HepG2 (cell line): Measurements from ENCODE around the gene DND1. TPM values are rescaled to one million over a fixed set of nuclear protein-coding genes. Genes with fewer than 3 reads are reported as not detected.
A peak's percentile ranks its signal among the peaks of the same experiment; 100 is the strongest.

ENCODE experiments used
- ERF ChIP-seq: IDR thresholded peaks from 2 replicates; pipeline ENCODE4 v1.6.1; 2018; ENCODE audit warnings: missing biosample characterization, missing genetic modification reagents
- GATA4 ChIP-seq: sonication (generic); IDR thresholded peaks from 2 replicates; pipeline ENCODE4 v1.6.1; 2016; ENCODE audit warnings: antibody characterized with exemption, low read depth, borderline replicate concordance
- KDM6A ChIP-seq: IDR thresholded peaks from 2 replicates; pipeline ENCODE4 v1.6.1; 2016; ENCODE audit warnings: low read depth
- MATR3 ChIP-seq: sonication (generic); formaldehyde crosslinking; IDR thresholded peaks from 2 replicates; pipeline ENCODE4 v1.4.0; 2020; ENCODE audit warnings: missing genetic modification reagents
- MLX ChIP-seq: IDR thresholded peaks from 2 replicates; pipeline ENCODE4 v1.6.1; 2016
- MNT ChIP-seq: fragments of 450-650 bp; IDR thresholded peaks from 2 replicates; pipeline ENCODE4 v1.6.1; 2016
- MTERF4 ChIP-seq: sonication (generic); formaldehyde crosslinking; IDR thresholded peaks from 2 replicates; pipeline ENCODE4 v1.8.0; 2023; ENCODE audit warnings: mild to moderate bottlenecking, missing genetic modification reagents
- NFATC3 ChIP-seq: sonication (generic); formaldehyde crosslinking; IDR thresholded peaks from 2 replicates; pipeline ENCODE4 v1.5.1; 2020; ENCODE audit warnings: mild to moderate bottlenecking, missing genetic modification reagents
- NR2F2 ChIP-seq: IDR thresholded peaks from 2 replicates; pipeline ENCODE4 v1.6.1; 2012; ENCODE audit warnings: low read depth, inconsistent platforms, borderline replicate concordance
- TCF7 ChIP-seq: sonication (generic); IDR thresholded peaks from 2 replicates; pipeline ENCODE4 v1.6.1; 2016; ENCODE audit warnings: antibody characterized with exemption, low read depth
- TOPORS ChIP-seq: sonication (generic); formaldehyde crosslinking; IDR thresholded peaks from 2 replicates; pipeline ENCODE4 v1.8.0; 2023; ENCODE audit warnings: mild to moderate bottlenecking, missing genetic modification reagents
- ZHX2 ChIP-seq, 2 experiments: sonication (generic) in 1 of 2; formaldehyde crosslinking in 1 of 2; IDR thresholded peaks; 2 replicates each; pipeline versions ENCODE4 v1.6.1 to v1.9.0; 2014 to 2022; ENCODE audit warnings: antibody characterized with exemption in 1 of 2, borderline replicate concordance in 1 of 2, inconsistent platforms in 1 of 2, low read depth in 1 of 2, missing genetic modification reagents in 1 of 2
- ZNF333 ChIP-seq: sonication (generic); formaldehyde crosslinking; IDR thresholded peaks from 2 replicates; pipeline ENCODE4 v1.4.0; 2020; ENCODE audit warnings: mild to moderate bottlenecking, missing genetic modification reagents, borderline replicate concordance
- ZNF510 ChIP-seq: sonication (generic); formaldehyde crosslinking; IDR thresholded peaks from 2 replicates; pipeline ENCODE4 v1.4.0; 2020; ENCODE audit warnings: low read depth, mild to moderate bottlenecking, missing genetic modification reagents
- ZNF557 ChIP-seq: sonication (generic); formaldehyde crosslinking; IDR thresholded peaks from 2 replicates; pipeline ENCODE4 v1.4.0; 2020; ENCODE audit warnings: missing genetic modification reagents
- ZNF564 ChIP-seq: sonication (generic); formaldehyde crosslinking; IDR thresholded peaks from 2 replicates; pipeline ENCODE4 v1.8.1; 2023; ENCODE audit warnings: mild to moderate bottlenecking, missing genetic modification reagents
- ZNF652 ChIP-seq: IDR thresholded peaks from 2 replicates; pipeline ENCODE4 v1.6.1; 2016; ENCODE audit warnings: low read depth, borderline replicate concordance
- ZNF670 ChIP-seq: sonication (generic); formaldehyde crosslinking; IDR thresholded peaks from 2 replicates; pipeline ENCODE4 v1.8.0; 2022; ENCODE audit warnings: mild to moderate bottlenecking, missing genetic modification reagents, borderline replicate concordance
- ZSCAN29 ChIP-seq: sonication (generic); formaldehyde crosslinking; conservative IDR thresholded peaks from 2 replicates; pipeline ENCODE4 v1.4.0; 2020; ENCODE audit warnings: mild to moderate bottlenecking, missing genetic modification reagents
- ZSCAN30 ChIP-seq: sonication (generic); formaldehyde crosslinking; IDR thresholded peaks from 2 replicates; pipeline ENCODE4 v1.5.0; 2020; ENCODE audit warnings: mild to moderate bottlenecking, missing genetic modification reagents
- polyA plus RNA-seq, 8 experiments: library from polyadenylated mRNA; depleted of rRNA in 3 of 8; stranded (reverse) in 7 of 8; unstranded in 1 of 8; fragments of >200 nt; fragmentation: Illumina TruSeq in 4 of 8; extraction: Trizol in 4 of 8; gene quantifications; 2 replicates each; pipeline versions ENCODE4 v1.2.1 to v1.2.3, GENCODE V29; 2011 to 2016; ENCODE audit warnings: low read depth in 4 of 8, missing spikeins in 1 of 8, mixed read lengths in 1 of 8; ENCODE audit not compliant: insufficient read depth in 1 of 8
- total RNA-seq, 5 experiments: library from RNA; depleted of rRNA; stranded (reverse); fragments of >200 nt; fragmentation: Illumina TruSeq; extraction: Trizol; gene quantifications; 2 replicates each; pipeline ENCODE4 v1.2.3, GENCODE V29; 2016; ENCODE audit warnings: low read depth in 1 of 5

DND1 gene
- total and polyA plus RNA-seq, 2 of the 13 experiments (the other 11 are each of a cell fraction or from before 2014, with no cell fraction given), result 0.48 to 0.55 TPM

GRCh38 chr5:140690941-140691924, 17.9 kb upstream of the DND1 start, which contains the start of the genes HARS1 and HARS2 (continued):
- peak; percentile 52; the same call in 1 of the 2 replicates for TF ChIP-seq ZHX2 (IDR thresholded peaks at IDR 0.05; ENCODE audit: low read depth)
- 0 out of 2 replicates have a peak, but pooled peaks have one; percentile 75 for TF ChIP-seq ZHX2 (CRISPR knock-in tag; IDR thresholded peaks at IDR 0.05; ENCODE audit: borderline replicate concordance)
- TF ChIP-seq MTERF4 (CRISPR knock-in tag), result peak; percentile 96; the same call in 1 of the 2 replicates
- peak; percentile 81 for TF ChIP-seq ZNF333 (CRISPR knock-in tag)
- no peak for TF ChIP-seq ZNF510 (CRISPR knock-in tag)
- TF ChIP-seq NFATC3 (CRISPR knock-in tag), result no peak
- no peak for TF ChIP-seq ZNF564 (CRISPR knock-in tag)
- no peak for TF ChIP-seq NR2F2
- no peak for TF ChIP-seq ZNF652 (CRISPR knock-in tag)
- peak; percentile 91; the same call in 1 of the 2 replicates for TF ChIP-seq ERF (CRISPR knock-in tag)
- TF ChIP-seq GATA4, result no peak
- peak; percentile 75 for TF ChIP-seq ZSCAN29 (CRISPR knock-in tag)
- TF ChIP-seq ZNF670, result peak; percentile 93
- 0 out of 2 replicates have a peak, but pooled peaks have one; percentile 5 for TF ChIP-seq MLX (CRISPR knock-in tag)
- TF ChIP-seq ZNF557 (CRISPR knock-in tag), result no peak
- no peak for TF ChIP-seq TCF7
- peak; percentile 47 for TF ChIP-seq MNT
- no peak for TF ChIP-seq ZSCAN30 (CRISPR knock-in tag)
- TF ChIP-seq TOPORS, result no peak
- no peak for TF ChIP-seq MATR3 (CRISPR knock-in tag)
- no peak for TF ChIP-seq KDM6A (CRISPR knock-in tag)
